ENCODE results near the gene FARS2.
A peak's percentile ranks its signal among the peaks of the same experiment; 100 is the strongest.

DNA sequence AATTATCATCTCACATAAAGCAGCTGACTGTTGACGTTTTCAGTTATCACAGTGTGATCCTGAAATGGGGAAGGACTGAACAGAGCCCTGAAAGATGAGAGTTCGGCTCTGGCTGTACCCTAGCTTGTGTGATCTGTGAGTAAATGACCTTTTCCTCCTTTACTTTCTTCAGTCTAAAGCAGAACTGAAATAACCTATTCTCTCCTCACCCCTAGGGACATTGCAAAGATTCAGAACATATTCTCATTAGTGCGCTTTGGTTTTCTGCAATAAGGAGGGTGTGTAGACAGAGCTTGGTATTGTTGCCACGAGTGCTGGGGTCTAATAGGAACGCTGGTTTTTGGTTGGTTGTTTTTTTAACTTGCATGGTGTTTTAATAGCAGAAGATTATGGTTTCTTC is 16.7 kb downstream of the FARS2 start:
- TF ChIP-seq POLR2A (IDR thresholded peaks at IDR 0.05; ENCODE audit: low read depth, low read length) (peak; percentile 62), POLR2AphosphoS5 (IDR thresholded peaks at IDR 0.05; ENCODE audit: low read depth, low read length) (no peak; the same call in 1 of the 2 replicates), TAF1 (IDR thresholded peaks at IDR 0.05; ENCODE audit: borderline replicate concordance, low read depth, low read length) (no peak)
